ENCODE data around the gene TLN1.
A peak's percentile ranks its signal among the peaks of the same experiment; 100 is the strongest.

The TLN1 gene

DNA sequence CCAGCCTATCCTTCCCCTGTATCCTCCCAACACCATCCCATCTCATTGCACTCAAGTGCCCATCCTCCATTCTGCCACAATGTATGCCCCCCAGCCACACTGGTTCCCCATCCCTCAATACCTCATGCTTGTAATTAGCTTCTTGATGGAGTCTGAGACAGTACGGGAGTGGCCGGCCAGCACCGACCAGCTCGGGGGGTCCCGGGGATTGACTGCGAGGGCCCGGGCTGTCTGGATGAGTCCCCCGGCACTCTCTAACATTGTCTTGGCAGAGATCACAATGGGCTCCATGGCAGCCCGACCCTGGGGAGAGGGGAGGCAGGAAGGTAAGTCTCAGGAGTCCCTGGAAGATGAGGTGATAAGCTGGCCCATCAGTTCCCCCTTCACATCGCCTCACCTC lies 25.0 kb downstream of the TLN1 start:
- DNase-seq (ENCODE audit: low spot score), result no peak

DNA sequence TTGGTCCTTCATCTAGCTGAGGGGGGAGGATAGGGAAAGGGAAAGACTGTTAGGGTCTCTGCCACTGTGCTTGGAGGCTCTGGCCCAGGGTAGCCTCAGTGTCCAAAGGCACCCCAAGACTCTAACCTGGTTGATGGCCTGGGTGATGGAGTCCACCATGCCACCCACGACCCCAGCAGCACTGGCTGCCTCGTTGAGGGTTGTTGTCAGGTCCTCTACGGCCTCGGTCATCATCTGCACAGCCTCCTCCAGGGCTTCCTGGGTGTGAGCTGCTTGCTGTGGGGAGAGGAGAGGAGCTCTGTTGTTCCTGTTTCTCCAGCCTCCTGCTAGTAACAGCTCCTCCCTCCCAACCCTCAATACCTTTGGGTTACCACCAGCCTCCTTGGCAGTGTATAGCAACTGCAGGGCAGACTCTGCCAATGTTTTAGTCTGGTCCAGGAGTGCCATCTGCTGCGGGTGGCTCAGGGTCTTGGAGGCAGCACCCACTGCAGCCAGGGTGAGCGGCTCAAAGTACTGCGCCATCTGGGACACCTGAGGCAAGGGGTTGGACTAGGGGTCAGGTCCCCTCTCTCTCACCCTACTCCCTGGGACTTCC lies 26.1 kb downstream of the TLN1 start:
- DNase-seq (ENCODE audit: low spot score), result no peak

DNA sequence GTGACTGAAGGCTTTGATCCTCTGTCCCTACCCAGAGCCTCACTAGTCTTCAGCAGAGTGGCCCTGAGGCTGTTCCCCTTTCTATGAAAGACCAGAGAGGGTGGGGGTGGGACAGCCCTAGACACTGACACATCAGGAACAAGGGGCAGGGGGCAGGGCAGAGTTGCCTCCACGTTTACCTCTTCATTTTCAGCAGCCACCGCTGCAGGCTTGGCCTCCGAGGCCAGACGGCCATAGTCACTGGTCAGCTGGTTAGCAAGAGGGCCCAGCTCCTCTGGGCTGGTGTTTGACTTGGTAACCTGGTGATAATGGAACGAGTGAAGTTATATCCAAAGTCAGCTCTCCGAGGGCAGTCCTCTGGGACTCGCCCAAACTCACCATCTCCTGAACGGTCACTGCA lies 26.6 kb downstream of the TLN1 start:
- DNase-seq (ENCODE audit: low spot score), result no peak

DNA sequence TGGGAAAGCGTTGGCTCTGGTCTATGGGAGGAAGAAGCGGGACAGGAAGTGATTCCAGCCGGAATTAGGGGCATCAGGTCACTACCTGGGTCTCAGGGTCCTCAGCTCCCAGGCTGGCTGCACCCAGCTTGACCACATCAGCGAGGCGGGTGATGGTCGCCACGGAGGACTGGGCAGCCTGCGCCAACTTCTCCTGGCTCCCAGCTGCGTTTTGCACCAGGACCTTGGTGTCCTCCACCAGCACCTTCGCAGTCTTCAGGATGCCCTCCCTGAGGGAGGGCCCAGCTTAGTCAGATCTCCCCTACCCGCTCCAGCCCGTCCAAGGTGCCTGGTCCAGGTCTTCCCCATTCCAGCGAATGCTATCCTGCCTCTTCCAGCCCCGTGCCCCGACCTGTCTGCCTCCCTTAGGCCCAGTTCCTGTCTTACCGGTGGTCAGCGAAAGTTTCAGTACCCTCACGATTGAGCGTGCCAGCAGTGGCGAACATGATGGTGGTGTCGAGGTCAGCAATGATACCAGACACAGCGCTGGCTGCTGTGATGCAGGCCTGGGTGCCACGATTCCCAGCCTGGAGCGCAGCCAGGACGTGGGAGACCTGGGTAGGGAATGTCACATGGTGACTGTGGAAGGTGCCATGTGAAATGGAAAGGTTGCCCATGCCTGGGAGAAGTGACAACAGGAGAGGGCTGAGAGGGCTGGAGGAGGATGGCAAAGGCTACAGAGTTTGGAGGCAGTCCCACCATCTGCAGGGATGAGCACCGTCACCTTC lies 27.9 kb downstream of the TLN1 start:
- DNase-seq (ENCODE audit: low spot score), result no peak

DNA sequence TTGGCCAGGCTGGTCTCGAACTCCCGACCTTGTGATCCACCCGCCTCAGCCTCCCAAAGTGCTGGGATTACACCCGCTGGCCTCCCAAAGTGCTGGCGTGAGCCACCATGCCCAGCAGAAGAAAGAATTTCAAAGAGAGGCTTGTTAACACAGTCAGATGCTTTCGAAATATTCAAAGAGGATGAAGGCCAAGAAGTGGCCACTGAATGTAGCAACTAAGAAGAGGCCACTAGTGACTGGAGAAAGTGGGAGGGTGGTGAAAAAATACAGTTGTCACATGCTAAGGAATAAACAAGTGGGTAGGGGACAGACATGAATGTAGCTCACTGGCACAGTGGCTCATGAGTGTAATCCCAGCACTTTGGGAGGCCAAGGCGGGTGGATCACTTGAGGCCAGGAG lies 29.3 kb downstream of the TLN1 start:
- no peak for DNase-seq (ENCODE audit: low spot score)

DNA sequence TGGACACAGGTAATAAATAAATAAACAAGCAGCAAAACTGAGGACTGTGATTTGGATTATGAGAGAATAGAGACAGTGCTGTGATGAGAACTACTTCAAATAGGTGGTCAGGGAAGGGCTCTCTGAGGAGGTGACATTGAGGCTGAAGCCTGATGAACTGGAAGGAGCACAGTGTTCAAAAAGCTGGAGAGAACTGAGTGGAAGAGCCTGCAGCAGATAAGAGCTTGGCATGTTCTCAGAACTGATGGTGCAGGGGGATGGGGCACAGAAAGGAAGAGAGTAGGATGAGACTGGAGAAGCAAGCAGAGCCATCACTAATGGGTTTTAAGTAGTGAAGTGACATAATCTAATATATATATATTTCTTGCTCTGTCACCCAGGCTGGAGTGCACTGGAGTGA lies 31.1 kb downstream of the TLN1 start:
- DNase-seq (ENCODE audit: low spot score), result no peak

DNA sequence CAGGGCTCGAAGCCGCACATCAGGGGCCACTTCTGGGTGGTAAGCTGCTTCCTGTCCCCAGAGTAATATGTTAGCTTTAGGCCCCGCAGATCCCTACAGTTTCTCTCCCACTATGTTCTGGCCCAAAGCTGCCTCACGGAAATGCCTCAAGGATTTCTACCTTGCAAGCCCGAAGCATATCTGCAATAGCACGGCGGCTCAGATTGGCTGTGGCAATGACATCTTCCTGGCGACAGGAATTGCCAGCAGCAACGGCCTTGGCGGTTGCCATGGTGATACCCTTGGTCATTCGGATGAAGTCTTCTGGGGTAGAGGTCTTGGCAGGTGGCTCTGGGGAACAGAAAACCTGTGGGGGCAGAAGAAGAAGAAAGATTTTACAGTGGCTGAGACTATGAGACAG lies 32.0 kb downstream of the TLN1 start:
- no peak for DNase-seq (ENCODE audit: low spot score)

DNA sequence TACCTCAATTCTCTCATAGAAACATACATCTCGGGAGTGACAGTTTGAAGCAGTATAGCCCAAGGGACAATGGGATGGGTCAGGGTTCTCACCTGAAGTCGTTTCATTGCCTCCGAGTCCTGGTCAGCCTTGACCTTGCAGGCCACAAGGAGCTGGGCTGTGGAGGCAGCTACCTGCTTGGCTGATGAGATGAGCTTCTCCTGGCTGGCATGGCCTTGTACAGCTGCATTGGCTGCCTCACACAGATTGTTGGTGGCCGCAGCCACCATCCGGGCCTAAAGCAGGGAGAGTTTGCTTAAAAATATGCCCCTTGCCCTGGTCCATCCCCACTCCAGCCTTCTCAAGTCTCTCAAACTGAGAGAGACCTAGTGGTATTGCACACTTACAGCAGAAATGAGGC lies 33.8 kb downstream of the TLN1 start:
- DNase-seq (ENCODE audit: low spot score), result no peak

DNA sequence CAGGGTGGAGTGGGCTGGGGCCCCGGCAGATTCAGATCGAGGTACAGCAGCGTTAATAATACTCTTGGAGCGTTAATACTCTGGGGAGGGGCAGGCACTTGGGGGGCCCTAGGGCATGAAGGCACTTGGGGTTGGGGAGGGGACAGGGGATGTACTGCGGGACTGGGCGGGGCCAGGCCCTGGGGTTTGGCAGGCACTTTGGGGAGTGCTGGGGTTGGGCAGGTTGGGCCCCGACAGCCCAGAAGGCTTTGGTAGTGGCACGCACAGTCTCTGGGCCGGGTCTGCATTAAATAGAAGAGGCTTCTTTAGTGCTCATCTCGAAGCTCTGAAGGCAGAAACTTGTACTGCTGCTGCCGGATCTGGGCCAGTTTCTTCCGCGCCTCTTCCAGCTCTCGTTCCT lies 34.5 kb downstream of the TLN1 start:
- DNase-seq (ENCODE audit: low spot score), result no peak

DNA sequence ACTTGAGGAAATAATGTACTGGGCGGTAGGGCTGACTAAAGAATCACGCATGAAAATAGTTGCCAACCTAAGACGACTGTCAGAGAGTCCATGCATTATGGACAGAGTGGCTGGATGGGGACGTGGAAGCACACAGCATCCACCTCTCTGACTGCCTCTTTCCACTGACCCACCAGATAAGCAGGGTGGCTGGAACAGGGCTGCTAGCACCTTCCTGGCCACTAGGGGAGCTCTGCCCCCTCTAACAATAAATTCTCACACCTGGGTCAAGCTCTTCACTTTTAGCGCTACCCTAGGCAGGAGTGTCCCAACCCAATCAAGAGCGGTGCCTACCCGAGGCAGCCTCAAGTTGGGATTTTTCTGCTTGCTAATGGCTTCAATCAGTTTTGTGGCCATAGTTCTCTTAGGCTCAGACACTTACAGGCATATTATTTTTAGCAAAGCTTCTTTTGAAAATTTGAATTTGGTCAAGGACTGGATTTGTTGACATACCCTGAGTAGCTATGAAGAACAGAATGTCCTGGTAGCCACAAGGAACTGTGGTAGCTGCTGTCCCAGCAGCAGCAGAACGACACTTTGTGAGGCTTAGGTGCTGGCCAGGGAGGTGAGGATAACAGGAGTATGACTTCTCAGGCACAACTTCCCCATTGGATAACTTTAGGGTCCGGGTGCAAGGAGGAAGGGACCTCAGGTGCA lies 35.3 kb downstream of the TLN1 start:
- DNase-seq (ENCODE audit: low spot score), result peak; percentile 58

DNA sequence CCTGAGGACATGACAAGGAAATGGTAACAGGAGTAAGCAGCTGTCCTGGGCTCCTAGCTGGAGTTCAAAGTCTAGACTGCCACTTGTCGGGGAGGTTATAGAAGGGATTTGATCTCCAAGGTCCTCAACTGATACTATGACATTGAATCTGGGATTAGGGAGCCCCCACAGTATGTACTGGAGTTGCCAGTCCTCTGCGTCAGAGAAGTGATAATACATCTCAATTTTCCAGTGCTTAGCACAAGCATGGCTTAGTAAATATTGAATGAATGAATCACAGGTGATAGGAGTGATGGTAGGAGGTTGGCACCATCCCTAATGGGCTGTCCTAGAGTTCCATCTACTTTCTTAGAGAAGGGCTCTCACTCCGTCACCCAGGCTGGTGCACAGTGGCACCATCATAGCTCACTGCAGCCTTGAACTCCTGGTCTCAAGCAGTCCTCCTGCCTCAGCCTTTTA lies 36.0 kb downstream of the TLN1 start:
- DNase-seq (ENCODE audit: low spot score), result no peak

DNA sequence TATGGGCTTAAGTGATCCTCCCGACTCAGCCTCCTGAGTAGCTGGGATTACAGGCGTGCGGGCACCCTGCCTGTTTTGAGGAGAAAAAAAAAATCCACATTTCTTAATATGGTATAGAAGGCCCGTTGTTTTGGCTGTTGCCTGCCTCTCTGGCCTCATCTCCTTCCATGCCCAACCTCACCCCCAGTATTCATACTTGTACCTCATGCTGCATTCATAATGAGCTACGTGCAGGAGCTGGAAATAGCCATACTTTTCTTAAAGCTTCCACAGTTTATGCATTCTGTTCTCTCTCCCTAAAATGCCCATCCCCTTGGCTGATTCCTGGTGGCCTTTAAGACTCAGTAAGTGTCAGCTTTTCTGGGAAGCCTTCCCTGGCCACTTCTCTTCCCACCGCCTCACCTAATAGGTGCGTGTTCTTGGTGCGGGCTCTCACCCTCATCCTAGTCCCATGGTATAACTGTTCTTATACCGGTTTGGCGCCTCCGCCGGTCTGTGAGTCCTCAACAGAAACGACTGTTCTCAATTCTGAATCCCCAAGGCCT lies 40.2 kb downstream of the TLN1 start:
- no peak for DNase-seq (ENCODE audit: low spot score)

DNA sequence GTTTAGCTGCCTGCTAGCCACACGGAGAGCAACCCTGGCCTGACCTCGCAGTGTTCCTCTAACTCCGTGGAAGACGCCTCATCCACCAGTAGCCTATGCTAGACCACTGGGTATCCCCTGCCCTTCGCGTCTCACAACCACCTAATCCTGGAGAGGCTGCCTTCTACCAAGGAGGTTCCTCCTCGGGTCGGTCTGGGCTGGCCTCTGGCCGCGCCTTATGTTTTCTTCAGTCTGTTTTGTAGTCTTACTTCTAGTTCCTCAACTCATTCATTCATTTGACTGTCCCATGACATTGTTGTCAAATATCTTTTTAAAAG lies 40.7 kb downstream of the TLN1 start:
- no peak for DNase-seq (ENCODE audit: low spot score)

DNA sequence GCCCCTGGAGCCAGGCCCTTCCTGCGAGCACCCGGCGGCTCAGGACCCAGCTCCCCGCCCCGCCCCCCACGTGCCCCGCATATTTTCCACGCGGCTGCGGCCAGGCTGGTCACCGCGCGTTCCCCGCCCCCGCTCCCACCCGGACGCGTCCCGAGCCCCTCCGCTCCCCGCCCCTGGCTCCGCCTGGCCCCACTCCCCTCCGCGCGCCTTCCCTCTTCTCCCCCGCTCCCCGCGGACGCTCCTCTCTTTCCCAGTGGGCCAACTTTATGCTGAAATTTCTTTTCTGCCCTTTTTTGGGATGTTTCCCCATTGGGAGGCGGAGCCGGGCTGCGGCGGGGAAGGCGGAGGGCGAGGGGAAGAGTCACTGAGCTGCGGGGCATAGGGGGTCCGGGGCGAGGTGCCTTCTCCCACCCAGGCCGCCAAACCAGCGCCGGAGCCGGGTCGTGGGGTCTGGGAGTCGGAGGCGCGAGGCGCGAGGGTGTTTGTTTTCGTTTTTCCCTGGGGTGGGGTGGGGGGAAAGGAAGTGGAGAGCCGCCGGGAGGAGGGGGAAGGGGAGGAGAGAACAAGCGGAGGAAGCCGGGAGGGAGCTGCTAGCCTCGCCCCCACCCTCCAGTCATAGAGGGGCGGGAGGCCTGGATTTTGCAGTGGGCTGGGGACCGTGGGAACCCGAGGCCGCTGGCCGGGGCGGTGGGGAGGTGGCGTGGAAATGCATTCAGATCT lies 41.2 kb downstream of the TLN1 start:
- peak; percentile 79 for DNase-seq (ENCODE audit: low spot score)

DNA sequence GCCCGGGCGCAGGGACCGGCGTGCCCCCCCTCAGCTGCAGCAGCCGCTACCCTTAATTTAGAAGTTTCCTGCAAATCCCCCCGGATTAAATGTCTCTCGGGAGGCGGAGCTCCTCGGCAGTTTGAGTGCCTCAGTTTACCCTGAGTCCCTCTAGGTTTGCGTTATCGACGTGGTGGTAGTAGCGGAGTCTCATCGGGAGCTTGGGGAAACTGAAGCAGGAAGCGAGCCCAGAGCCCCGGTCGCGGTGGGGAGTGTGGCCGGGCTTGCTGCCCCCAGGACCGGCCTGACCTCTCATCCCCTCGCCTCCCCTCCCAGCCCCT lies 41.7 kb downstream of the TLN1 start:
- no peak for DNase-seq (ENCODE audit: low spot score)

DNA sequence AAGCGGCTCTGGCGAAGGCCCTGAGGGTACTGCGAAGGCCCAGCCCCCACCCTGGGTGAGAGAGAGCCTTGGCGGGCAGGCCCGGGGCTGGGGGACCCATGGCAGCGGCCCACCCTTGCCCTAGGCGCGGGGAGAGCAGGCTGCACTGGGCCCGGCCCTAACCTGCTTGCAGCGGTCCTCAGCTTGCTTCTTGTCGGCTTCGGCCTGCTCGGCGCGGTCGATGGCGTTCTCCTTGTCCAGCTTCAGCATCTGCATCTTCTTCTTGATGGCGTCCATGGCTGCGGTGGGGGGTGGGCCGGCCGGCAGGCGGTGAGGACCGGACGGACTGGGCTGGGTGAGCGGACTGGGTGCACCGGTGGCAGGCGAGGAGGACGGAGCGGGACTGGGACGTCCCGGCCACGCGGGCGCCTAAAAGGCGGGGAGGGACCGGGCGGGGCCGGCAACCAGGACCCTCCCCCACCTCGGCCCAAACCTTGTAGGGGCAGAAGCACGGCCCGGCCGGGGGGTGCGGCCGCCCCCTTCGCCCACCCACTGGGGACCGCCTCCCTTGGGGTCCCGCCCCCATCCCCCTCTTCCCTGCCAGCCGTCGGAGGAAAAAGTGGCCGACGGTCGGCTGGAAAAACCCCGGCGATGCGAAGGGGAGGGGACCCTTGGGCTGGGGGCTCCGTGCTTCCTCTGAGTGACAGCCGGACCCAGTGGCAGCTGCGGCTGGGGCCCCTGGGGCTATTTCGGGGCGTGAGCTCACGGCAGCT lies 42.3 kb downstream of the TLN1 start, which contains the start of gene TPM2:
TSS of gene TPM2 (minus strand) at position 384 of the 752 bp plus-strand sequence. CDS start at position 276, 108 bp downstream.
- DNase-seq (ENCODE audit: low spot score), result peak; percentile 83

DNA sequence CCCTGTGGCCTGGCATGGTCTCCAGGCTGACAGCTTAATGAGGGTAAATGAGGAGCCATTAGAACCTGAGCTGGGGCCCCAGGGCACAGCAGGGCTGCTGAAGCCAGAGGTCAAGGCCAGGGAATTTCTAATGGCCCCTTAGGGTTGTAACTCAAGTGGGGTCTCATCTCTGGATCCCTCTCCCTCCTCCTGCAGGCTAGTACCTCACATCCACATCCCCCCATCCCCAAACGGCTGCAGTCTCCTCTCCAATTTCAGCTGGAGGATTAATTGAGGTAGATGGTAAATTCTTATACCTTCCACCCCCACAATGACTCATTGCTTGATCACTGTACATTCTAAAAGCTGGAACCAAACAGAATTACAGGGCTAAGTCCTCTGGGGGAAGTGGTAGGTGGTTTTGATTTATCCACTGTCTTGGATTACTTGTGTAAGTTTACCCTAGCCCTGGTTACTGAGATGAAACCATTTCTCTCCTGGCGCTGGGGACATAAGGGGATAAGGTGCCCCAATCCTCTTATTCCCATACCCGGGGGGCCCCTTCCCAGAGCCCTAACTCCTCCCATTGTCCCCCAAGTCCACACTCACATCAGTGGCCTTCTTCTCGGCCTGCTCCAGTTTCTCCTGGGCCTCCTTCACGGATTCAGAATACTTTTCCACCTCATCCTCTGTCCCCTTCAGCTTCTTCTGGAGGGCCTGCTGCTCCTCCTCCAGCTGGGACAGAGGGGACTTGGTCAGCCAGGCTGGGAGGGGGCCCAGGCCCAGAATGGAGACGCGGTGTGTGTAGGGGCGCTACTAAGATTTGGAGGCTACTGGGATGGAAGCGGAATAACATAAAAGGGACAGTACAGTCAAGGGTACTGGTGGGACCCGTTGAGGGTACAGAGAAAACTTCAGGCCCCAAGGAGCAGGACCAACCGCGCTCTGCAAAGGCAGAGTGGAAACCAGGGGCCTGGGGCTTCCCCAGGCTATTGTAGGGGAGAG lies 43.1 kb downstream of the TLN1 start:
- DNase-seq (ENCODE audit: low spot score), result no peak

DNA sequence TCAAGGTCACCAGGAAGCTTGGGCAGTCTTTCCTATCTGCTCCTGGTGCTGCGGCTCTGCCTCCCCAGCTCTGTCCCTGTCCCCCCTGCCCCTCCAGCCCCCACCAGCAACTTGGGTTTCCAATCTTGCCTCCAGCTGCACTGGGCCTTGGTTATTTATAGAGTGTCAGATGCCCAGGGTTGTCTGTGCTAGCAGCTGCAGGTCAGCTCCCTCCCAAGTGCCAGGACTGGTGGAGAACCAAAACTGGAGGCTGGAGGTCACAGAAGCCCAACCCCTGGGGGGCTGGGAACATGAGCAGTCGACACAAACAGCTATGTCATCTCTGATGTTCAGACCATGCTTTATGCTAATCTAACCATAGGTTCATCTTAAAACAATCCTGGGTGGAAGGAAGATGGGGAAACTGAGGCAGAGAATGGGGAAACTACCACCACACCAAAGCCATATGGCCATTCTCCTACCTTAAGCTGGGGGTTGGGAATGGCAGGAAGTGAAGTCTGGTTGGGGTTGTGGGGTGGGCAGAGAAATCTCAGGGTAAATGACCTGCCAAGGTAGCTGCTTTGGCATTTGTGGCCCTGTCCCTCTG lies 43.9 kb downstream of the TLN1 start:
- DNase-seq (ENCODE audit: low spot score), result no peak

DNA sequence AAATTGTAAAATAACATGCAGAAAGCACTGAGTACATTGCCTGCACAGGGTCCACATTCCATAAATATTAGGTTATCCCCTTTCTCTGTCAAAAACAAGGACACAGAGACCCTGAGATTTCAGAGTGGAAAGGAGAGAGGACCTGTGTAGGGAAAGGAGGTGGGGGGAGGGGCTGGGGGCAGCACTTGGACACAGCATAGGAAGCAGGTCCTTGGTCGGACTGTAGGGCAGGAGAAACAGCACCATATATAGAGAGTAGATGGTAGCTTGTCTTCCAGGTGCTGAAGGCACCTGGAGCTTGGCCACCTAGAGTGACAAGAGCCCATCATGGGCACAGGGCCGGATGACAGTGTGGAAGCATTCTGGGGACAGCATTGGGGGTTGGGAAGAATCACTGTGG lies 44.7 kb downstream of the TLN1 start:
- no peak for DNase-seq (ENCODE audit: low spot score)
